HepG2 (cell line): ENCODE measurements around the gene SURF1. TPM values are rescaled to one million over a fixed set of nuclear protein-coding genes. Genes with fewer than 3 reads are reported as not detected.
"Not testable (repeated sequence)": the region's sequence is repeated elsewhere in the genome, so short reads cannot be mapped to it uniquely, and the experiment has no call there.

Experiments
- ATAC-seq: fragments of 200-7000 bp; cut with Tn5 transposase; 3 replicates; pipeline ENCODE4 v1.9.1; 2020; ENCODE audit warnings: mild to moderate bottlenecking, moderate library complexity
- BruUV-seq: library from RNA; stranded (reverse); fragments of 400-500 nt; replicated peaks from 2 replicates; lab custom pipeline; 2021; lab: Mats Ljungman, UMichigan
- CTCF ChIA-PET: fragments of 300-600 bp; formaldehyde crosslinking; extraction: SDS; loops from one replicate; lab custom pipeline; 2021; ENCODE audit warnings: low total read pairs, inconsistent platforms, low intra/inter-chr PET ratio; lab: Yijun Ruan, JAX
- POLR2A ChIA-PET: fragments of 350-600 bp; sonication (Branson Sonifier 250); formaldehyde crosslinking; loops from one replicate; lab custom pipeline; 2020; ENCODE audit warnings: antibody characterized with exemption, inconsistent platforms; lab: Yijun Ruan, JAX
- DNase-seq: peaks from one replicate; pipeline ENCODE4 v3.0.0-alpha.2; 2015; ENCODE audit warnings: low spot score
- FAIRE-seq: peaks from 3 replicates; lab custom pipeline; 2011; peaks lifted over from hg19 to GRCh38; lab: Jason Lieb, UNC
- H2AFZ ChIP-seq: one replicate; pipeline ENCODE4 v1.6.1; 2011; ENCODE audit warnings: low read length, inconsistent platforms
- H3K27ac ChIP-seq: fragments of 300-600 bp; 3 replicates; pipeline ENCODE4 v1.8.0; 2011; ENCODE audit warnings: mixed run types, mild to moderate bottlenecking, mixed read lengths, low read length, inconsistent platforms; ENCODE audit not compliant: insufficient read depth; ENCODE audit errors: extremely low read length
- H3K27me3 ChIP-seq, 2 experiments: fragments of 200-600 bp in 1 of 2; 2 replicates in 1 of 2; 3 replicates in 1 of 2; pipeline versions ENCODE4 v1.6.0 to v1.8.0; 2011; ENCODE audit warnings: low read length in 2 of 2, mild to moderate bottlenecking in 2 of 2, moderate library complexity in 2 of 2, inconsistent platforms in 1 of 2; ENCODE audit not compliant: insufficient read depth in 2 of 2, control insufficient read depth in 1 of 2
- H3K36me3 ChIP-seq, 2 experiments: fragments of 200-600 bp in 1 of 2; replicated peaks in 1 of 2; 2 replicates in 1 of 2; 3 replicates in 1 of 2; pipeline versions ENCODE4 v1.5.1 to v1.8.0; 2011; ENCODE audit warnings: low read length in 2 of 2, inconsistent platforms in 1 of 2; ENCODE audit not compliant: insufficient read depth in 2 of 2, control insufficient read depth in 1 of 2
- H3K4me1 ChIP-seq: 2 replicates; pipeline ENCODE4 v1.5.1; 2012; ENCODE audit warnings: low read length, inconsistent platforms; ENCODE audit not compliant: insufficient read depth
- H3K4me2 ChIP-seq: 2 replicates; pipeline ENCODE4 v1.6.0; 2011; ENCODE audit warnings: low read depth, low read length, inconsistent platforms
- H3K4me3 ChIP-seq, 3 experiments: fragments of 200-600 bp in 1 of 3; sonication (generic), shearing (Covaris generic) in 1 of 3; replicated peaks in 1 of 3; 2 replicates each; pipeline ENCODE4 v1.5.1; 2011 to 2016; ENCODE audit warnings: low read length in 3 of 3, inconsistent platforms in 2 of 3, low read depth in 2 of 3, mild to moderate bottlenecking in 2 of 3, control low read depth in 1 of 3, mixed read lengths in 1 of 3; ENCODE audit not compliant: insufficient read depth in 1 of 3
- H3K79me2 ChIP-seq: one replicate; pipeline ENCODE4 v1.6.1; 2011; ENCODE audit warnings: low read length, inconsistent platforms; ENCODE audit not compliant: insufficient read depth
- H3K9ac ChIP-seq: 2 replicates; pipeline ENCODE4 v1.6.0; 2011; ENCODE audit warnings: mild to moderate bottlenecking, low read depth, low read length, inconsistent platforms; ENCODE audit not compliant: insufficient read depth
- H3K9me3 ChIP-seq: 2 replicates; pipeline ENCODE4 v1.5.1; 2012; ENCODE audit warnings: mild to moderate bottlenecking, low read length
- H4K20me1 ChIP-seq: 2 replicates; pipeline ENCODE4 v1.6.0; 2011; ENCODE audit warnings: inconsistent platforms, mild to moderate bottlenecking, low read length, moderate library complexity; ENCODE audit not compliant: insufficient read depth
- GATAD2A ChIP-seq: IDR thresholded peaks from 2 replicates; pipeline ENCODE4 v1.6.1; 2016
- MAF1 ChIP-seq: sonication (generic); formaldehyde crosslinking; IDR thresholded peaks from 2 replicates; pipeline ENCODE4 v1.5.0; 2020; ENCODE audit warnings: missing genetic modification reagents, borderline replicate concordance
- NAIF1 ChIP-seq: sonication (generic); formaldehyde crosslinking; IDR thresholded peaks from 2 replicates; pipeline ENCODE4 v1.5.0; 2020; ENCODE audit warnings: mild to moderate bottlenecking, missing genetic modification reagents, borderline replicate concordance
- POLR2AphosphoS2 ChIP-seq: IDR thresholded peaks from 2 replicates; pipeline ENCODE4 v1.6.1; 2011; ENCODE audit warnings: low read depth, low read length, improper control_type of control experiment
- SRSF4 ChIP-seq: fragments of 200-400 bp; formaldehyde crosslinking; IDR thresholded peaks from one replicate; pipeline ENCODE4 v1.6.1; 2018; ENCODE audit warnings: mild to moderate bottlenecking, low read depth, low read length, moderate library complexity; ENCODE audit not compliant: poor library complexity, severe bottlenecking
- WIZ ChIP-seq: sonication (generic); formaldehyde crosslinking; IDR thresholded peaks from 2 replicates; pipeline ENCODE4 v1.5.1; 2020; ENCODE audit warnings: mild to moderate bottlenecking, missing genetic modification reagents
- ZNF652 ChIP-seq: IDR thresholded peaks from 2 replicates; pipeline ENCODE4 v1.6.1; 2016; ENCODE audit warnings: low read depth, borderline replicate concordance
- ZNF788 ChIP-seq: sonication (generic); formaldehyde crosslinking; IDR thresholded peaks from 2 replicates; pipeline ENCODE4 v1.5.0; 2020; ENCODE audit warnings: mild to moderate bottlenecking, missing genetic modification reagents, borderline replicate concordance
- WGBS: methylation state at CpG from one replicate; pipeline ENCODE4 v1.1.6; 2017; ENCODE audit warnings: low lambda C conversion rate; 5-methylcytosine and 5-hydroxymethylcytosine counted together
- in situ Hi-C: cut with HindIII; loops from 2 replicates; pipeline ENCODE4 v1.10.0; 2017; ENCODE audit warnings: low pct_unique_long_range_greater_than_20kb; ENCODE audit not compliant: extremely low pct_ligation_motif_present
- intact Hi-C: fragments of 100-400 bp; cut with micrococcal nuclease; formaldehyde crosslinking; loops from one replicate; pipeline ENCODE4 v1.10.0; 2022; ENCODE audit not compliant: unreplicated experiment
- polyA plus RNA-seq, 8 experiments: library from polyadenylated mRNA; depleted of rRNA in 3 of 8; stranded (reverse) in 7 of 8; unstranded in 1 of 8; fragments of >200 nt; fragmentation: Illumina TruSeq in 4 of 8; extraction: Trizol in 4 of 8; gene quantifications; 2 replicates each; pipeline versions ENCODE4 v1.2.1 to v1.2.3, GENCODE V29; 2011 to 2016; ENCODE audit warnings: low read depth in 4 of 8, missing spikeins in 1 of 8, mixed read lengths in 1 of 8; ENCODE audit not compliant: insufficient read depth in 1 of 8
- total RNA-seq, 5 experiments: library from RNA; depleted of rRNA; stranded (reverse); fragments of >200 nt; fragmentation: Illumina TruSeq; extraction: Trizol; gene quantifications; 2 replicates each; pipeline ENCODE4 v1.2.3, GENCODE V29; 2016; ENCODE audit warnings: low read depth in 1 of 5

SURF1 gene
- total and polyA plus RNA-seq, 2 of the 13 experiments (the other 11 are each of a cell fraction or from before 2014, with no cell fraction given): 17.8 to 40.7 TPM

GRCh38 chr9:133393399-133393798 is 37.1 kb upstream of the SURF1 start (continued):
- TF ChIP-seq MAF1 (CRISPR knock-in tag): no peak
- TF ChIP-seq POLR2AphosphoS2: no peak
- no peak for TF ChIP-seq NAIF1 (CRISPR knock-in tag)
- TF ChIP-seq SRSF4: no peak
- no peak for TF ChIP-seq ZNF788 (CRISPR knock-in tag)

- in situ Hi-C loops, intact Hi-C loops, CTCF ChIA-PET: not testable (repeated sequence)
These were observed 36.0 kb upstream of the SURF1 start for GRCh38 chr9:133392308-133392707.

GRCh38 chr9:133391449-133391848 is 35.2 kb upstream of the SURF1 start:
- POLR2A ChIA-PET: interaction anchor here (0.9 kb wide), 1 partner anchor 34 kb away, joined by 5 read pairs; no protein-coding TSS in a partner anchor
- peak; percentile 72; the same call in 1 of the 2 replicates for TF ChIP-seq ZNF652
- TF ChIP-seq WIZ (CRISPR knock-in tag): peak; percentile 37; the same call in 1 of the 2 replicates
- 0 out of 2 replicates have a peak, but pooled peaks have one; percentile 6 for TF ChIP-seq GATAD2A
- H3K79me2 ChIP-seq, FAIRE-seq, H3K9me3 ChIP-seq, CTCF ChIA-PET, H2AFZ ChIP-seq, in situ Hi-C loops, H3K27me3 ChIP-seq, DNase-seq, H4K20me1 ChIP-seq, H3K36me3 ChIP-seq, ATAC-seq: not testable (repeated sequence)
- H3K9ac ChIP-seq: 0 out of 2 replicates have a peak overlapping the region, but pooled peaks have one; percentile 33
- BruUV-seq: TSS peak; percentile 72
- 0% methylated on average over 2 of the region's 4 CpGs for whole genome bisulfite sequencing
- peak overlapping the region; percentile 85 for H3K27ac ChIP-seq
- peak overlapping the region; percentile 78 for H3K4me2 ChIP-seq
- intact Hi-C loops: loop anchor here (1.0 kb wide), 1 partner anchor 8 kb away; no protein-coding TSS in a partner anchor
- H3K4me1 ChIP-seq: peaks cover 82% of the 10 kb centered on the region
- peak overlapping the region; percentile 19 to 60 (median 53); a peak in 4 of 6 replicates for H3K4me3 ChIP-seq

More at GRCh38 chr9:133392308-133392707, 36.0 kb upstream of the SURF1 start:
- Histone ChIP-seq H3K4me1 (peaks cover 78% of the 10 kb centered on the region), H3K4me3 (peak overlapping the region; percentile 19 to 61 (median 37); a peak in 3 of 6 replicates), H3K4me2 (peak overlapping the region; percentile 78)
- not testable (repeated sequence) for H3K9me3 ChIP-seq, H3K27me3 ChIP-seq, H3K36me3 ChIP-seq, BruUV-seq, H3K27ac ChIP-seq, ATAC-seq, H4K20me1 ChIP-seq, H2AFZ ChIP-seq, H3K79me2 ChIP-seq, DNase-seq, H3K9ac ChIP-seq, FAIRE-seq
- POLR2A ChIA-PET: interaction anchor here (0.7 to 0.9 kb wide), 5 partner anchors 21 to 348 kb away, joined by 3 to 5 read pairs (median 4); partner anchors contain the start of gene ADAMTSL2
- whole genome bisulfite sequencing: 0% methylated on average over 3 of the region's 3 CpGs
